NCI-H2029 treated with DMSO at 0.1 percent for 48 hours (cell line): ENCODE data around the gene PLA2G4E.

Experiments used
- DNase-seq: peaks from one replicate; lab custom pipeline; 2025; lab: John Stamatoyannopoulos, UW

The PLA2G4E gene

DNA sequence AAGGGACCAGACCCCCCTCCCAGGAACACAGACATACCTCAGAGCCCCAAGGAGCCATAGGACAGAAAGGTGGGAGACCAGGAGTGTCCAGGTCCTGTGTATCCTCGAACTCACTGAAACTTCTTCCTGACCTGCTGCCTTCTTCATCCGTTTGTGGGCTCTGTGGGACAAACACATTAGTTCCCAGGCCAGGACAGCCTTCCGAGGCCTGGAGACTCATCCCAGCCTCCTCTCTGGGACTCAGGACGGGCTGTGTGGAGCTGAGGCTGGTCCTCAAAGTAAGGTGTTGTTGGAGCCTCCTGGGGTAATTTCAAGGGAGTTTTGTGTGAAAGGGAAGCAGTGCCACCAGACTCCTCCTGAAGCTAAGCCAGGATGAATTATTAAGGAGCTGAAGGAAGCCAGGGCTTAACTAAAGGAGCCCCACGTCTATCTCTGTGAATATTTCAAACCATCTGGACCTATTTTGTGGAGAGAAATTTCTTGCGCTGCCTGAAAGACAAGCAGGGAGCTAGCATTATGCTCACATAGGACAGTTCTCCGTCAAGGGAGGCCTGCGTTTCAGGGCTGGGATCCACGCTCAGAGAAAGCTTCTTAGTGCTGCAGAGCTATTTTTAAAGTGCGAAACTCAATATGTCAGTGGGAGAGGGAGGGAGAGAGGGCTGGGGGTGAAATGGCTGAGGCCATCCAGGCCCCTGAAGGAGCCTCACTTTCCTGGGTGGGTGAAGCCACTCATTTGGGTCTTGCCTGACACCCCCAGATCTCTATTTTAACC, 29.8 kb upstream of the PLA2G4E start:
- DNase-seq, result no peak

DNA sequence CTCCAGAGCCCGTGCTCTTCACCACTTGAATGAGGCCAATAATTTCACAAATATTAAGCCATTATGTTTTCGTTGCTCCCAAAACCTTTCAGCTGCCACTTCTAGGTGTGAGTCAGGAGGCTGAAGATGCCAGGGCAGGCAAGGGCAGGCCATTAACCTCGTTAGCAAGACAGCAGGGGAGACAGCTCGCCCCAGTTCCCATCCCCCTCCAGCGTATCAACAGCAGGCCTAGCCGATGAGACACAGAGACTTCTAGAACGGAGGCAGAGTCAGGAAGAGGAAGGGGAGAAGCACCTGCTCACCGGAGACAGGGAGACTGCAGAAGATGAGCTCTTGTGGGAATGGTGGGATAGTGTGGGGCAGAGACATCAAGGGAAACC, 28.0 kb upstream of the PLA2G4E start:
- no peak for DNase-seq

DNA sequence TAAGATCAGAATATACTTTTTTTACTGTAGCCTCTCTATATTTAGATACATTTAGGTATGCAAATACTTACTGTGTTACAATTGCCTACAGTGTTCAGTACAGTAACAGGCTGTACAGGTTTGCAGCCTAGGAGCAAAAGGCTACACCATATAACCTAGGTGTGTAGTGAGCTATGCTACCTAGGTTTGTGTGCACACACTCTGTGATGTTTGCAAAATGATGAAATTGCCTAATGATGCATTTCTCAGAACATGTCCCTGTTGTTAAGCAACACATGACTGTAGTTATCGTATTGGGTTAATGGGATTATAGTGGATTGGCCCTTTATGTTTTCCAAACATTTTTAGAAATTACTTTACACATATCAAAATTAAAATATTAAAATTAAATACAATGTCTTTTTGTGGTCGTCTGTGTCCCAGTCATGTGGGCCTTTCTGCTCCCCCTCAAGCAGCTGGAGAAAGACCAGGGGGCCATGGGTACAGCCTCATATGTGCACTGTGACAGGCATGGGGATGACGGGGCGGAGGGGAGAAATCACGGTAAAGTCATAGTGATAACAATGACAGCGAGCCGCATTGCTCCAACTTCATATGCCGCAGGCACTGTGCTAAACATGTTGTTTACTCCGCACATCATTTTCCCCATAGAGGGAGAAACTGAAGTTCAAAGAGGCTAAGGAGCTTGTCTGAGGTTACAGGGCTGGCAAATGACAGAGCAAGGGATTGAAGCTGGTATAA, 27.4 kb upstream of the PLA2G4E start:
- no peak for DNase-seq

DNA sequence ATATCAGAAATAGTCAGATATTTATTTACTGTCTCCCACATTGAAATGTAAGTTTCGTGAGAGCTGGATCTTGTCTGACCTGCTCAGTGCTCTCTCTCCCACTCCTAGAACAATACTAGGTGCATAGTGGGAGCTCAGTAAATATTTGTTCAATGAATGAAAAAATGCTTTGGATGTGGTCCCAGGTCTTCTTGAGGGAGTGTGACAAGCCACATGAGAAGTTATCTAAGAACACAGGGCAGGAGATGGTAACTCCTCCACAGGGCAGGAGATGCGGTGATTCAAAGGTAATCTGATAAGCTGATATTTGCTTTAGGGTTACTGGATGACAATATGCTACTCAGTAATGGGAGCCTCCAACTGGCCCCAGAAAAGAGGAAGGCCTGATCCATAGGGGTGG, 25.8 kb upstream of the PLA2G4E start:
- DNase-seq, result peak; percentile 71

DNA sequence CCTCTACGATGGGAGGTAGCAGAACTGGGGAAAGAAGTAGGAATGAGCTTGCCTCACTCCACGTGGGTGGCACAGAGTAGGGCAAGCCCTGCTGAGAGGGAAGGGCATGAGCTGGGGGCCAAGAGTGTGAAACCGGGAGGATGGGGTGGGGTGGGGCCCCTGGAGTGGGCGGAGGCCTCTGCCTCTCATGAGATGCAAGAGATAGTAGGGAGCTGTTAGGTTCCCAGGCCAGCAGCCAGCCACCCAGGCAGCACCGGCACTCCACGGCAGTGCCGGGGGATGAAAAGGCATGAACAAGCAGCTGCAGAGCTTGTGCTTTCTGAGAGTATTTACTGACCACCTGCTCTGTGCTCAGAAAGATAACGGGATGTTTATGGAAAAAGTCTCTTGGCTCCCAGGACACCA, 24.4 kb upstream of the PLA2G4E start:
- DNase-seq, result no peak

DNA sequence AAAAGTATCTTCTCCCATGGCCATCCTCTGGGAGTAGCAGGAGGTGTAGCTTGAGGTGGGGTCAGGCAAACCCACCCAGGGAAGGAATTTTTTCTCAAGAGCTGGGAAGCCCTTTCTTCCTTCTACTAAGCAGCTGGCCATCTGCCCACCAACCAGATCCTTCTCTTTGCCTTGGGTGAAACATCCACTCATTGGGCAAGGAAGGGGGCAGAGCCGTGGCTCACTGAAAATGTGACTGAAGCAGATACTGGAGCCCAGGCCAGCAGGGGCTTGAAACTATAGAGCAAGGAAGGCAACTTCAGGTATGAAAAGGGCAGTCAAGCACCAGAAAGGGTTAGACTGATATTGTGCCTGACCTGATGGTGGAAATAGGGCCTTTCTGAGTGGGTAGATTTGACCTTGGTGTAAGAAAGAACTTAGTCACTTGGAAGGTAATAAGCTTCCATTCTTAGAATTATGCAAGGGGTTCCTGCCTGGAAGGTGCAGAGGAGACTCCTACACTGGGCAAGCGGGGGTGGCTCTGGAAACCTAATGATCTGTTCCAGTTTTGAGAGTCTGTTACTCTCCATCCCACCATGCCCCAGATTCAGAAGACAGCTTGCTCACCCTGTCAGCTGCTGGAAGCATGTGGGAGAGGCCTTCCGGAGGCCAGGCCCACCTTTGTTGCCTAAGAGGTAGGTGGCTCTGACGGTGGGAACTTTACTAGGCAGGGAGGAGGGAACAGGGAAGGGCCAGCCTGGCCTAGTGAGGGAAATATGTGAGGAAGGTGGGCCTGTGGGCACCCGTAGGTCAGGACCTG, 22.0 kb upstream of the PLA2G4E start:
- no peak for DNase-seq

DNA sequence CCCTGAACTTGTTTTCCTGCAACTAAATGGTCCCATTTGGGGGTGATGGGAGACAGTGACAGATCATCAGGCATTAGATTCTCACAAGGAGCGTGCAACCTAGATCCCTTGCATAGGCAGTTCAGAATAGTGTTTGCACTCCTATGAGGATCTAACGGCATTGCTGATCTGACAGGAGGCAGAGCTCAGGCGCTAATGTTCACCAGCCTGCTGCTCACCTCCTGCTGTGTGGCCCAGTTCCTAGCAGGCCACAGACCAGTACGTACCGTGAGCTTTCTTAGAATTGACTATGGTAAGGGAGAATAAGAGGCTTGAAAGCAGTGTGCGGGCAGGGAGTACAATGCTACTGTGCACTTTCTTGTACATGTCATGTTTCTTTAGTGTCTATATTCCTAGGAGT, 17.6 kb upstream of the PLA2G4E start:
- no peak for DNase-seq

DNA sequence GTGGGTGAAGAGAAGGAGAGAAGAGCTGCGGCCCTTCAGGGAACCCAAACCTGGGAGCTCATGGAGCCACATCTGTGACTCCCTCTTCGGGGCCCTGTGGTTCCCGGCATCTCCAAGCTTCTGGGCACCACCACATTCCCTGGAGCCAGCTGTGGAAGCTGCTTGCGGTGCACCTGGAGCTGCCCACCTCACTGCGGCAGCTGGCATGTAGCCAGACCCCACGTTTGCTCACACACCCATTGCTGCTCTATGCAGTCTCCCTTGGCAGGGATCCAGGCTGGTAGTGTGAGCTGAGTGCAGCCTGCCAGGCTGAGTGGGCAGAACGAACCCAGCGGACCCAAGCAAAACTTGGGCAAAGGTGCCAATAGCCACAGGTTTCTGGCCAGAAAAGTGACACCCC, 16.8 kb upstream of the PLA2G4E start:
- peak; percentile 17 for DNase-seq

DNA sequence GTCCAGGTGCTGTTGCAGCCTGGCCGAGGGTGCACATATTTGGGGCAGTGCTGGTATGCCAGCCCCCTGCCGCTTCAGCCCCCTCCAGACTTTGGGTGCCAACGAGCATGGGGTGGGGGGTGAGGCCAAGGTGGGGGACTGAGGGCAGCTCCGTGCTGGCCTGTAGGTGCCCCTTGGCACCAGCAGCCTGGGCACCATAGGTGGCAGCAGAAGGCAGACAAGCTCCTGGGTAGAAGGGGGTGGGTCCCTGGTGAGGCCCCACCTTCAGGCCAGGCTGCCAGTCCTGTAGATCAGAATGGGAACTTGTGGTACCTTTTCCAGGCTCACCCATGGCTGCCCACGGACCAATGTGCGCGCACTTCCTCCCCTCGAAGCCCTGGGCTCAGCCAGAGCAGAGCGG, 16.1 kb upstream of the PLA2G4E start:
- no peak for DNase-seq

DNA sequence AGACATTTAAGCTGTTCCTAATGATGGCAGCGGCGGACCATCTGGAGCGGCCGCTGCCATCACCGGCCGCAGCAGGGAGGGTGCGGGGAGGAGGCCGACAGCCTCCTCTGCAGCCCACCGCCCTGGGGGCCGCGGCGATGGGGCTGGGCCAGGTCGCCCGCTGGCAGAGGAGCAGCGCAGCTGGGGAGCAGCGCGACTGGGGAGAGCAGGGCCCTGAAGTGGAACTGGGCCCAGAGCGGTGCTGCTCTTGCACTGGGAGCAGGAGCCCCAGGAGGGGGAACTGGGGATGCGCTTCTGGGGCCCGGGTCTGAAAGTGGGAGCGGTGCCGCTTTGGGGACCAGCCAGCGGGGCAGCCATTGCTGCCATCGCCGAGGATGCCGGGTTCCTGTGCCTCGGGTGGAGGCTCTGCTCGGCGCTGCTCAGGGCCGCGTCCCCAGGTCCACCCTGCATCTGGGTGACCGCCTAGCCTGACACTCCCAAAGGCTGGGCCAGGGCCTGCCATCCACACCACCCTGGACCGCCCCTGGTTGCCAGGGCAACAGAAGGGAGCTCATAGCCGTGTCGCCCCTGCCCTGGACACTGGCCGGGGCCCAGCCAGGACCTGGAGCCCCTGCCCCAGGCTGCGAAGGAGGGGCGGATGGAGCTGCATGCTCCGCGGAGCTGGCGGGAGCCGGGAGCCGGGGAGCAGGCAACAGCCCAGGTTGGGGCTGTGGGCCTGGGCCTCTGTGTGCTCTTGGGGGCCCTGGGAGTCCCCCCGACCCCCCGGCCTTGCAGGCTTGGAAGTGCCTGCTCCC, 15.5 kb upstream of the PLA2G4E start:
- no peak for DNase-seq

DNA sequence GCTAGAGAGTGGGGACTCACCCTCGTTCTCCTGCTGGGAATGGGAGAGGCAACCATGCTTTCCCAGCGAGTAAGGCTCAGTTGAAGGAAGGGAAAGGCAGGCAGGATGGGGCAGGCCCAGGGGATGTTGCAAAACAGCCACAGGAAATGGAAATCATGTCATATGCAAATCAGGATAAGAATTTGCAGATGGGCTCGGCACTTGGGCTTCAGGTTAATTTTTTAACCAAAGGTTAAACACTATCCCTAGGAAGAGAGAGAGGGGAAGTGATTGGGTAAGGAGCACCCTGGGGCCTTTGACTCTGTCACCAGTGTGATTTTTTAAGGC, 14.6 kb upstream of the PLA2G4E start:
- DNase-seq, result no peak

DNA sequence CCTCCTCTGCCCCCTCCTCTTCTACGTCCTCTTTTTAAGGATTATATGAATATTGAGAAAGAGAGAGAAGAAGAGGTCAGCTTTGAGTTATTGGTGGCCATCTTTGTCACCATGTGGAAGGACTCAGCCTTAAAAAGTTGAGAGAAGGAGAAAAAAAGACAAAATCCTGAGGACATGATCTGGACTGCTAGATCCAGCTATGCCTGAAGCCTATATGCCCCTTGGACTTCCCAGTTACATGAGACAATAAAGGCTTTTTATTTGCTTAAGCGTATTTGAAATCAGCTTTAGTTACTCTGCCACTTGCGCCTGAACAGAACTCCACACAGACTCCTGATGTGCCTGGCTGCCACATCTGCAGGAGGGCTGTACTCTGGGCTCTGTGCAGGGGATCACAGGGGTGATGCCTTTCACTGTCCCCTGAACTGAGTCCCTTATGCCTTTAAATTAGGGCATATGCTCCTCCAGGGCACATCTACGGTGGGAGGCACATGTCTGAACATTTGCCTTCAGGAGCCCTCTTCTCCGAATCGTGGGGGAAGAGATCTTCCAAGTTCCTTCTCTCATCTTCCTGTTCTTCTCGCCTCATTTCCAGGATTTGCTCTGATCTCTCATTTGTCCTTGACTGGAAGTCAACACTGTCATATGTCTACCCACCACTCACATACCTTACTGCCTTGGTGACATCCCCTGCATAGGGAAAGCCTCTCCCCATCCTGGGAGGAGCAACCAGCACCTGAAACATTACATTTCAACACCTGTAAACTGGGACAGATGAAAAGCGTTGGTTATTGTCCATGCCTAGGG, 14.0 kb upstream of the PLA2G4E start:
- no peak for DNase-seq

DNA sequence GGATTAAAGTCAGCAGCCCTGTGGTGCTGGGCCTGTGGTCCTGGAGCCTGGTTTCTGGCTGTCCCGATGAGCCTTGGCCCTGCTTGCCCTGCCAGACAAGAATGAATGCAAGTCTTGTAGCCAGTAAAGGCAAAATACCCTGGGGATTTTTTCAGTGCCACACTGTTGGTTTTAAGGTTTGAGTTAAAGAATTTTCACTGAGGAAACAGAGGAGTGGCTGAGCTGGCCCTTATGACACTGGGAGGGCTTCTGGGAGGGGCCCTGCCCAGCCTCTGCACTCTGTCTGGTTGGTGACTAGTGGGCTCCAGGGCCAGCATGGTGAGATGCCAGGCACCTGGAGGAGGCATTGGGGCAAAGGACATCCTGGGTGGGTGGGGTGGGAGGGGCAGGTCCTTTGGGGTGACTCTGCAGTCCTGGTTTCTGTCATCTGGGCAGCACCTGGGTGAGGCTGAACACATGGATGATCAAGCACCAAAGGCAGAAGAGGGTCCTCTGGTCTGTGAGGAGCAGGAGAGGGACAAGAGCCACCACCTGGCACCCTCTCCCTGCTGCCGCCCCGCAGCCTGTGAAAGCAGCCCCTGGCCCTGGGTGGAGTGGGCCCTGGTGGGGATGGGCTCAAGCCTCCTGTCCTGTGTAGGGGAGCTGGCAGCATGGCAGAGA, 12.5 kb upstream of the PLA2G4E start:
- DNase-seq, result no peak

DNA sequence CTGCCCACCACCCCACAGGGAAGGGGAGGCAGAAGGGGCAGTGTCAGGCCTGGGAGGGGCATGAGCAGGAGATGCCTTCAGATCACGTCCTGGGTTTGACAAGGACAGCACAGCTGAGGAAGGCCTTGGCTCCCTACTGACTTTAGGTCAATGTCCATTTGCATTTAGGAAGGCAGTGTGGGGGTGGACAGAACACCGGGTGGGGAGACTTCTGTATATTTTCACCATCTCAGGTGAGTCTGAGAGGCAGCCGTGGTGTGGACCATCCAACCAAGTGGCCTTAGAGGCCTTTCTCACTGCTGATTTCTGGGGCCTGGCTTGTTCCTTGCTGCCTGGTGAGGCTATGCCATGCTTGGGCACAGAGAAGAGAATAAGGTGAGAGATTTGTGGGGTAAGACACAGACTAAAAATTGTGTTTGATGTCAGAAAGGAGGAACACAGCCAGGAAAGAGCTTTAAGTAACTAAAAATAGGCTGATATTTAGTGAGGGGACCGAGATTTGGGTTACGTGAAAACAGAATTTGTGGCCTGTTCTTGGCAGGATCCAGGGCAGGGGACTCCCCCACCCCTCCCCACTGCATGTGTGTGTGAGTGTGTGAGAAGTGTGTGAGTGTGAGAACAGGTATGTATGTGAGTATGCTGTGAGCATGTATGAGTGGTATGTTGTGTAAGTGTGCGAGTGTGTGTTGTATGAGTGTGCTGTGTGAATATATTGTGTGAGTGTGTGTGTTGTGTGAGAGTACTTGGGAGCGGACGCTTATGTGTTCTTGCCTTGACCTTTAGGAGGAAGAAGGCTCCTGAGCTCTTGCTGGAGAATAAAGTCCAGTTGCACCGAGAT, 11.8 kb upstream of the PLA2G4E start:
- DNase-seq, result no peak

DNA sequence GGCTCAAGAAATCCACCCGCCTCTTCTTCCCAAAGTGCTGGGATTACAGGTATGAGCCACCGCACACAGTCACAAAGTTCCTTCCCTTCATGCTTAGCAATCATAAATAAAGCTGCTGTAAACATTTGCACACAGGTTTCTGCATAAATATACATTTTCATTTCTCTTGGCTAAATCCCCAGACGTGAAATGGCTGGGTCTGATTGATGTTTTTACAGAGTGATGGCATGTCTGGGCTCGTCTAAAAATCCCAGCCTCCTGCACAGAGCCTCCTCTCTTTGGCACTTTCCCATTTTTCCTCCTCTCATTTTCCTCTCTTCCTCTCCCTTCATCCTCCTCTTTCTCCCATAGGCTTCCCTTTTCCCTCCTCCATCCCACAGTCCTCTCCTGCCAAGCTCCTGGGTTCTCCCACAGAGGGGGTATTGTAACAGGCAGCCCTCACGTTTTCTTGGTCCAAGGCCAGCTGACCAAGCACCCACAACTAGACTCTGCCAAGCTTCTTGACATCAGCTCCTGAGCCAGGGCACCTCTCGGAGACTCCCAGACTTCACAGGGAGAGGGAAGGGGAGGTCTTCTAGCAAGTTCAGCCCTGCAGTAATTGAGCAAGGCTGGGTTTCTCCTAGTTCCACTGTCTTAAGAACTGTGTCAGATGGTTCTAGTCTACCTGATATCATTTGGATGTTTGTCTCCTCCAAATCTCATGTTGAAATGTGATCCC, 10.5 kb upstream of the PLA2G4E start:
- DNase-seq, result no peak

DNA sequence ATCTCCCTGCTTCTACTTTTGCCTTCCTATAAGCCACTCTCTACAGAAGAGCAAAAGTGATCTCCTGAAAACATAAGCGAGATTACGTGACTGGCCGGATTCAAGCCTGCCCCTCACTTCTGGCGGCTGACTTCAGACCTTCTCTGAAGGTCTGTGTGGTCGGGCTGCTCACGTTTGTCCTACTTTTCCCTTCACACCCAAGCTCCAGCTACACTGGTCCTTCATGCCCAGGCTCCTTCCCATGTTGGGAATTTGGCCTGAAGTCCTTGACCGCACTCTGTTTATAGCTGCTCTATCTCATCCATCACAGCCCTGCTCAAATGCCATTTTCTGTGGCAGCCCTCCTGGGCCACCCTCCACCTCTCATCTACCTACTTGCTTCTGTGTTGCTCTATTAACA, 6.7 kb upstream of the PLA2G4E start:
- no peak for DNase-seq

DNA sequence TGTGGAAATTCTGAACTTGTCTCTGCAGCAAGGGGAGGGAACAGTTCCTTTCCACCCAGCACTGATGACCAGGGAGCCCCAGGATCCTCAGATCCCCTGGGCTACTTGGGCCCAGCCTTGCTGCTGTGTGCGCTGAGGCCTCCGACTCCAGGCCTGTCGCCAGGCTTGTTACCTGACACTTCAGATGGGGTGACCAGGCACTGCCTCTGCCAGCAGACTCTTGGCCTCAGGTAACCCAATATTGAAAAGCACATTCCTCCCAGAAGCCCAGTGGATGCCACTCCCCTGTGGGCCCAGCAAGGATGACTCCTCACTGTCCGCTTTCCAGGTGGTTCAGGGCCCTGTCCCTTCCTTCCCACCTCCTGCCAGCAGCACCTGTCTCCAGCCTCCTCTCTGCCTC, 3.5 kb upstream of the PLA2G4E start:
- DNase-seq, result no peak

DNA sequence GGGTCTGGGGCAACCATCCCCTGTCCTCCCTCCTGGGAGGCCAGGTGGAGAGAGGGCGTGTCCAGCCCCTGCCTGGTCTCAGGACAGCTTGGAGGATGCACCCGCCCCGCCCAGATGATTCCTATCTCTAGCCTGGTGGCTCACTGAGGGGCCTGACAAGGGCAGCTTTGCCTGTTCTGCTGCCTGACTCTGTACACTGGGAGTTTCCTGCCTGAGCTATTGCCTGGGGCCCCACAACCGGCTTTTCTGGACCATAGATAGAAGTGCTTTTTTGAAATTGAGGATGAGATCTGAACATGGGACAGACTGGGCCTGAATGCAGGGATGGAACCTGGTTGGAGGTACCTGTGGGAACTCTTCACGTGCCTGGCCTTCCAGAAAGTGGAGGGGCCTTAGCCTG, 751 bp upstream of the PLA2G4E start:
- DNase-seq, result no peak
